ENCODE results near the gene ARID1B. TPM values are rescaled to one million over a fixed set of nuclear protein-coding genes. Genes with fewer than 3 reads are reported as not detected.
A peak's percentile ranks its signal among the peaks of the same experiment; 100 is the strongest.

ARID1B gene
- total RNA-seq, 4 donors from 2014 or later = 157 to 315 (median 206) TPM

DNA sequence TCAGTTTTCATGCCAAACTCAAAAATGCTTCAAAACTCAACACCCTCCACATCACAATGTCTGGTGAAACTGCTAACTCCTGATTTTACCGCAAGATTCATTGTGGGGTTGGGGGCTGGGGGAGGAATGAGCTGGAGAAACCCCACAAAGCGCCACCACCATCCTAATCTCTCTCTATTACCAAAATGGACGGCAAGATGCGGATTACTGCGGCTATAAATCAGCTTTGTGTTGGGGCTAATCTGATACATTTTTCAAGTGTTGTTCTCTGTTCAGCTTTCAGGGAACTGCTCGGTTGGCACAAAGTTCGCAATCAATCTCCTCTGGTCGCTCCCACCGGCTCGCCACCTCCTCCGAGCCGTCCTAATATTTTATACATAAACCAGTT, 462.5 kb downstream of the ARID1B start:
- Histone ChIP-seq H3K27me3 (no peaks in the 10 kb centered on the region), H3K27ac (peak overlapping the region in 1 of 3 donors; percentile 56), H3K4me3 (replicated peaks in 1 of 3) (no peak overlapping the region), H3K36me3 (no peaks in the 10 kb centered on the region), H3K9me3 (no peaks in the 10 kb centered on the region), H3K4me1 (peaks cover 0 to 11% of the 10 kb centered on the region in 2 donors)
- WGBS, 2 donors = 87 to 88% methylated on average over 12 of the region's 12 CpGs
- intact Hi-C loops (cut with DNase I) = no loop called here
- no peak for DNase-seq
- TF ChIP-seq POLR2A (IDR thresholded peaks at IDR 0.05) = no peak
- TF ChIP-seq, protein P1, sequence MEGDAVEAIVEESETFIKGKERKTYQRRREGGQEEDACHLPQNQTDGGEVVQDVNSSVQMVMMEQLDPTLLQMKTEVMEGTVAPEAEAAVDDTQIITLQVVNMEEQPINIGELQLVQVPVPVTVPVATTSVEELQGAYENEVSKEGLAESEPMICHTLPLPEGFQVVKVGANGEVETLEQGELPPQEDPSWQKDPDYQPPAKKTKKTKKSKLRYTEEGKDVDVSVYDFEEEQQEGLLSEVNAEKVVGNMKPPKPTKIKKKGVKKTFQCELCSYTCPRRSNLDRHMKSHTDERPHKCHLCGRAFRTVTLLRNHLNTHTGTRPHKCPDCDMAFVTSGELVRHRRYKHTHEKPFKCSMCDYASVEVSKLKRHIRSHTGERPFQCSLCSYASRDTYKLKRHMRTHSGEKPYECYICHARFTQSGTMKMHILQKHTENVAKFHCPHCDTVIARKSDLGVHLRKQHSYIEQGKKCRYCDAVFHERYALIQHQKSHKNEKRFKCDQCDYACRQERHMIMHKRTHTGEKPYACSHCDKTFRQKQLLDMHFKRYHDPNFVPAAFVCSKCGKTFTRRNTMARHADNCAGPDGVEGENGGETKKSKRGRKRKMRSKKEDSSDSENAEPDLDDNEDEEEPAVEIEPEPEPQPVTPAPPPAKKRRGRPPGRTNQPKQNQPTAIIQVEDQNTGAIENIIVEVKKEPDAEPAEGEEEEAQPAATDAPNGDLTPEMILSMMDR (IDR thresholded peaks at IDR 0.05) = no peak

DNA sequence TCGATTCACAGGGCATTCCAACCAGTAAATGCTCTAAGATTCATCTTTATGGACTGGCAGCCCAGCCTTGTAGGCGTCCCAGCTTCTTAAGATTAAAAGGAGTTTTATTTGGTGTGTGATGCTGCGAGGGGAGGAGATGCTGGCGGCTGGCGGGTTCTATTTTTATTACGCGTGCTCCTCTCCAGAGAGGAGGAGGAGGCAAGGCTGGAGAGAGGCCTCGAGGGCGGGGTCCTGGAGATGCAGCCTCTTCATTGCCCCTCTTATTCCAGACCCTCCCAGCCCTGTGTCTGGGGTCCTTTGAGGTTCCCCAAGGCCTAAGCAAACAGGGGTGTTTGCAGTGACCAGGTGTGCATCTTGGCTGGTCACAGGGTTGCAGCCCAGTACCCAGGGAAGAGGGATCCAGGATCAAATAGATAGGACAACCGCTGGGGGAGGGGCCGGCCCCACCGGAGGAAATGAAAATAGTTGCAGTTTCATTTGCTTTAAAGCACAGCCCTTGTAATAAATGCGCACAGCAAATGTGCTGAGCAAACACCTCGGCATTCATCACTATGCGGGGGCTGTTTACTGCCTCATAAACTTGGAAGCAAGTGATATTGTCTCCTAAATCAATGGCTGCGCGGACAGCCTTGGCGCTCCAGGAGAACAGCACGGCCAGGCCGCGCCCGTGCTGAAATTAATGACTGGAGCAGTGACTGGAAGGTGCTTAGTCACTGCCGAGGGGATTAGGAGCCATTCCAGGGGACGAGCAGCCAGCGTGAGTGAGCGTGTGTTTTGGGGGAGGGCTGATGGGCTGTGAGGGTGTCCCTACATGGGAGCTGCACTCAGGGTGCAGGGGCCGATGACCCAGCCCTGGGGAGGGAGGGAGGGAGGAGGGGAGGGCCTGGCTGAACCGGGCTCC, 463.1 kb downstream of the ARID1B start:
- DNase-seq = no peak
- intact Hi-C loops (cut with DNase I) = no loop called here
- no peak for TF ChIP-seq POLR2A (IDR thresholded peaks at IDR 0.05)
- TF ChIP-seq, protein P1 (IDR thresholded peaks at IDR 0.05) = no peak
- H3K4me1 ChIP-seq = peaks cover 0 to 12% of the 10 kb centered on the region in 2 donors
- WGBS, 2 donors = 57 to 62% methylated on average over 23 to 27 of the region's 28 CpGs
- no peaks in the 10 kb centered on the region for H3K27me3 ChIP-seq
- peak overlapping the region in 1 of 3 donors; percentile 56 for H3K27ac ChIP-seq
- no peaks in the 10 kb centered on the region for H3K9me3 ChIP-seq
- H3K36me3 ChIP-seq = no peaks in the 10 kb centered on the region
- no peak overlapping the region for H3K4me3 ChIP-seq (replicated peaks in 1 of 3)

DNA sequence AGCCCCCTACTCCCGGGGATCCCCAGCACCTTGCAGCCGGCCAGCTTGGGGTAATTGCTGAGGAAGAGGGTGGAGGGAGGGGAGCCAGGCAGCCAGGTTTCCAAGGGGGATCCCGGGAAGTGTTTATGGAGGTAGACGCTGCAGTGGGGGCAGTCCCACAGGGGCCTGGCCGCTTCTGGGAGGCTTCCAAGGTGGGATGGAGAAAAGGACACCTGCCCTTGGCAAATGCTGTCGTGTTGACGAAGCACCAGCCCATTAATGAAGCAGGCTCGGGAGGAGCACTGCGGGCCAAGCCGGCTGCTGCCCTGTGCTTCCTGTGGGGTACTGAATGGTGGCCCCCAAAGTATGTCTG, 463.8 kb downstream of the ARID1B start:
- intact Hi-C loops (cut with DNase I) = no loop called here
- Histone ChIP-seq H3K36me3 (no peaks in the 10 kb centered on the region), H3K27ac (peak overlapping the region in 1 of 3 donors; percentile 56), H3K4me3 (replicated peaks in 1 of 3) (no peak overlapping the region), H3K9me3 (no peaks in the 10 kb centered on the region), H3K27me3 (no peaks in the 10 kb centered on the region), H3K4me1 (peaks cover 0 to 17% of the 10 kb centered on the region in 2 donors)
- 88 to 92% methylated on average over 10 of the region's 10 CpGs for WGBS, 2 donors
- no peak for DNase-seq
- no peak for TF ChIP-seq POLR2A (IDR thresholded peaks at IDR 0.05)
- TF ChIP-seq, protein P1 (IDR thresholded peaks at IDR 0.05) = no peak

DNA sequence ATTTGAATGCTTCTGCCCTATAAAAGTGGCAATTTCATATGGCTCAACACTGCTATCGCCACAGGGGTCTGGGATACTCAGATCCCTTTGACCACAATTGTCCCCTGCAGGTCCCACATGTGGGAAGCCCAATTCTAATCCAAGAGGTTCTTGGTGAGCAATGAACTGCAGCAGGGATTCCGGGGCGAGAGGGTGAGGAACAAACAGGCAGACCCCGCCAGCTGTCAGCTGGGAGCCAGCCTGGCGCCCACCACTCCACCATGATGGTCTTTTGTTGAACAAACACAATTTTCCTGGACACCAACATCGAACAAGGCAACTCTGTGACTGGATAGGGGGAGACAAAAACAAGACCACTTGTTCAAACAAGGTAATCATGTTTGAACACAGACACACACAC, 465.6 kb downstream of the ARID1B start:
- Histone ChIP-seq H3K27ac (no peak overlapping the region), H3K4me1 (peaks cover 0 to 16% of the 10 kb centered on the region in 2 donors)
- DNase-seq = no peak

DNA sequence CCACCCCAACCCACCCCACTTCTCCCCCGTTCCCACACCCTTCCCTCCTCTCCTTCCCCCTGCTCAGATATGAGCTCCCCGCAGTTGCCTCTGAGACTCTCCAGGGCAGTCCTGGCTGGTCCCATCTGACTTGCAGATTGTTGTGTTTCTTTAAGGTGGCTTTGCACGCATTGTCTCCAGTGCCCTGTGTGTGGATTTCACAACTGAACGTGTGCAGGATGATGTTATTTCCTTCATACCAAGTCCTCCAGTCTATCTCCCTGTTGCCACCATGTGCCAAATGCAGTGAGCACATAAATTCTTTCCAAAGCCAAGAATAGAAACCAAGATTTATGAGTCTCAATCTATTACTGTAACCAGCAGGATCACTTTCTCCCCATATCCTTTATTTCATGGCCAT, 467.0 kb downstream of the ARID1B start:
- Histone ChIP-seq H3K4me3 (replicated peaks in 1 of 3) (no peak overlapping the region), H3K36me3 (no peaks in the 10 kb centered on the region), H3K9me3 (no peaks in the 10 kb centered on the region), H3K27ac (no peak overlapping the region), H3K27me3 (no peaks in the 10 kb centered on the region), H3K4me1 (peaks cover 0 to 16% of the 10 kb centered on the region in 2 donors)
- intact Hi-C loops (cut with DNase I) = no loop called here
- 63 to 80% methylated on average over 4 of the region's 4 CpGs for WGBS, 2 donors
- TF ChIP-seq, protein P1 (IDR thresholded peaks at IDR 0.05) = no peak
- no peak for DNase-seq

More for the DNA sequence above, 465.6 kb downstream of the ARID1B start:
- Histone ChIP-seq H3K4me3 (replicated peaks in 1 of 3) (no peak overlapping the region), H3K9me3 (no peaks in the 10 kb centered on the region), H3K27me3 (no peaks in the 10 kb centered on the region), H3K36me3 (no peaks in the 10 kb centered on the region)
- WGBS, 2 donors = 91 to 95% methylated on average over 4 to 6 of the region's 6 CpGs
- TF ChIP-seq, protein P1 (IDR thresholded peaks at IDR 0.05) = no peak
- TF ChIP-seq POLR2A (IDR thresholded peaks at IDR 0.05) = no peak
- intact Hi-C loops (cut with DNase I) = no loop called here
